HG03571 (cell line): ENCODE measurements around the gene PIK3R4.

ENCODE experiments used
- ATAC-seq: cut with Tn5 transposase; IDR thresholded peaks from one replicate; pipeline ENCODE4 v1.9.1; 2021; ENCODE audit not compliant: unreplicated experiment

The PIK3R4 gene

GRCh38 chr3:130688697-130689470 lies 57.7 kb downstream of the PIK3R4 start:
- ATAC-seq: no peak

- peak; percentile 80 for ATAC-seq
Measured at GRCh38 chr3:130688015-130688688, 58.5 kb downstream of the PIK3R4 start.

GRCh38 chr3:130687327-130687726 lies 59.3 kb downstream of the PIK3R4 start:
- ATAC-seq: no peak

GRCh38 chr3:130686833-130687232 lies 59.8 kb downstream of the PIK3R4 start:
- peak; percentile 61 for ATAC-seq

- ATAC-seq: no peak
Measured at GRCh38 chr3:130682131-130682530, 64.5 kb downstream of the PIK3R4 start.

GRCh38 chr3:130679218-130679617 lies 67.4 kb downstream of the PIK3R4 start:
- no peak for ATAC-seq

- ATAC-seq: no peak
Measured at GRCh38 chr3:130677343-130677742, 69.3 kb downstream of the PIK3R4 start.

GRCh38 chr3:130671545-130672312 lies 74.9 kb downstream of the PIK3R4 start:
- ATAC-seq: no peak

- ATAC-seq: no peak
Measured at GRCh38 chr3:130669740-130670139, 76.9 kb downstream of the PIK3R4 start.

GRCh38 chr3:130663092-130663491 lies 83.5 kb downstream of the PIK3R4 start:
- no peak for ATAC-seq

- no peak for ATAC-seq
Measured at GRCh38 chr3:130662501-130662996, 84.1 kb downstream of the PIK3R4 start.

GRCh38 chr3:130661140-130661891 lies 85.3 kb downstream of the PIK3R4 start:
- ATAC-seq: no peak

GRCh38 chr3:130659911-130660310 lies 86.7 kb downstream of the PIK3R4 start:
- ATAC-seq: no peak

- no peak for ATAC-seq
Measured at GRCh38 chr3:130658678-130659077, 88.0 kb downstream of the PIK3R4 start.

- ATAC-seq: no peak
Measured at GRCh38 chr3:130656627-130657026, 90.0 kb downstream of the PIK3R4 start.

GRCh38 chr3:130654921-130655320 lies 91.7 kb downstream of the PIK3R4 start:
- no peak for ATAC-seq

GRCh38 chr3:130654091-130654490 lies 92.5 kb downstream of the PIK3R4 start:
- ATAC-seq: no peak

- ATAC-seq: no peak
Measured at GRCh38 chr3:130649061-130649654, 97.5 kb downstream of the PIK3R4 start.

GRCh38 chr3:130648293-130648692 lies 98.3 kb downstream of the PIK3R4 start:
- no peak for ATAC-seq

GRCh38 chr3:130645261-130645660 lies 101.4 kb downstream of the PIK3R4 start:
- ATAC-seq: no peak
